Pons (tissue), 1 donor: ENCODE results near the gene KLF7.

Experiments
- DNase-seq: peaks from one replicate; pipeline ENCODE4 v3.0.0-alpha.2; 2016; ENCODE audit warnings: low spot score

Gene KLF7

GRCh38 chr2:207165121-207166038 lies at the start of gene KLF7:
Gene KLF7 (minus strand): TSS chr2:207165948. CDS start chr2:207165568, 380 bp downstream.
- peak; percentile 51 for DNase-seq

DNA sequence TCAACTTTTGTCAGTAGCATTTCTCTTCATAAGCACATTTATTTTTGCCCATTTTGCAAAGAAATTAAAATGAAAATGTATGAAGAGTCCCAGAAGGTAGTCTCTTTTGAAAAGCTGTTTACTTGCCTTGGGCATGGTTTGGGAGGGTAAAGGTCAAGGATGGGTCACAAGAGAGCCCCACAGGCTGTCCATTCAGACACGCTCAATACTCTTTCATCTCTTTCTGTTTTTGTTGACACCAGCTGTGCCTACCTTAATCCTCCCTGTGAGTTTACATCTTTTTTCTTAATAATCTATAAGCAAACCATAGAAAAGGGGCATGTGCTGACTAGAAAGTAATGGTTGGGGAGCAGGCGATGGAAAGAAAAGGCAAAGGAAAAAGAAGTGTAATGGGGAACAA lies 49.6 kb upstream of the KLF7 start:
- no peak for DNase-seq

GRCh38 chr2:207214446-207214845 lies 48.7 kb upstream of the KLF7 start:
- DNase-seq = no peak

DNA sequence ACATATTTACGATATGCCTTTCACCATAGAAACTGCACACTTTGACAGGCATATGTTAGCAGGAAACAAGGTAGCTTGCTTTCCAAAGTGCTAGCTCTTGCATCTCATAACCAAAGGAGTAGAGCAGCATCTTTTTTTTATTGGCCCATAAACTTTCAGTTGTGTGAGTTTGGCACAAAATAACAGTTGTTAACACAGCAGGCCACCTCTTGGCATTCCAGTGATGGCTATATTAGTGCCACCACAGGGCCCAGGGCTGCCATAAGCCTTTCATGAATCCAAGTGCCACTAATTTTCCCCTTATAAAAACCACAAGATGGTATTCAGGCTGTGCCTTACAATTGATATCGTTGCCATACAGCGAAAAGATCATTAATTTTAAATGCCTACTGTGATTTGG lies 40.3 kb upstream of the KLF7 start:
- DNase-seq = no peak

DNA sequence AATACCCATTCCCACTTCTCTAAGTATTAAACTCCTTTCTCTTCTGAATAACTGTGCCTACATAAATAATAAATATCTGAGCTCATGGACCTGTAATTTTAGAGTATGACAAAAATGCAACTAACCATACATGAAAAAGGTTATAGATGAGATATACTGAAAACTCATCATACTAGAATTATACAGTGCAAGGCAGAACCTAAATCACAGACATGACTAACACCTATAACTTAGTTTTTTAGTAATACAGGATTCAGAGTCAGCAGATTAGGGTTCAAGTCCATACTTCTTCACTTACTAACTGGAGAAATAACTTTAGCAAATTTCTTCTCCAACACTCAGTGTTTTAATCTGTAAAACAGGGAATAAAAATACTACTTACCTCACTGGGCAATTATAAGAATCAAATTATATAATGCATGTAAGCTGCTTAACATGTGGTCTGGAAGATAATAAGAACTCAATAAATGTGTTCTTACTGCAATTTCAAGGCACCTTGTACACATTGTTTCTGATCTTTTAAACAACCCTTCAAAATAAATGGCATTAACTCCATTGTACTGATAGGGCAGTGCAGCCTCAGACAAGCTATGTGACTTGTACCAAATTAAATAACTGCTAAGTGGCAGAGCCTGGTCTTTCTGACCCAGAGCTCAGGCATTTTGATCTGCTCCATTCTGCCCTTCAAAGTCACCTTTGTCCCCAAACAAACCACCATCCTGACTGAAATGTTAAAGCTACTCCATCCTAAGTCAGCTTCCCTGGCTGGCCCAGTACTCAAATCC lies 39.6 kb upstream of the KLF7 start:
- no peak for DNase-seq

DNA sequence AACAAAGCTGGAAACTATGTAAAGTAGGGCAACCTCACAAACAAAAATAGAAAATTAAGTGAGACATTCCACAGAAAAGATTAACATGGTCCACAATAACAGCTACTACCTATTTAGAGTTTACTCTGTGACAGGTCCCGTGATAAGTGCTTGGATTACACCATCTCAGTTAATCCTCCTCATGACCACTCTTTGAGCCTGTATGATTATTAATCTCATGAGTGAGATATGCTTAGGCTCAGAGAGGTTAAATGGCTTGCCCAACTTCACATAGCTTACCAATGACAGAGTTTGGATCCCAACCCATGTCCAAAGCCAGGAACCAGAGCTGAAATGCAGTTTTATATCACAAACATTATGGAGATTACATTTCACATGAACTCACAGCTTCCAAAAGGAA lies 37.3 kb upstream of the KLF7 start:
- DNase-seq = no peak

GRCh38 chr2:207202645-207203044 lies 36.9 kb upstream of the KLF7 start:
- no peak for DNase-seq

GRCh38 chr2:207201416-207201815 lies 35.7 kb upstream of the KLF7 start:
- no peak for DNase-seq

- no peak for DNase-seq
These were observed 34.4 kb upstream of the KLF7 start for GRCh38 chr2:207200136-207200535.

DNA sequence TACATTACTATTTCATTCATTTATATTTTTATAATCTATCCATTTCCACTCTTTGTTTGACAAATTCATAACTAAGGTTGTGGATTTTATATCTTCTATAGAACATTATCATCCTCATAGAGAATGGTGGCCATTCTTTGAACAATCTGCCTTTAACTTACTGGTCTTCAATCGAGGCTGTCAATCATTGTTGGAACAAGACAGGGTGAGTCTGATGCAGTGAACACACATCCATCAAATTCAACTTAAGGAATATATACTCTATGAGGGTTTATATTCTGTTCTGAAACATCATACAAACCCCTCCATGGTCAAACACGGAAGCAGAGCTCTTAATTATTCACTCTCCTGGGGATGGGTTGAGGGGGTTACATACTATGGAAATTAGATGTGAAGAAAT lies 28.3 kb upstream of the KLF7 start:
- no peak for DNase-seq

GRCh38 chr2:207188626-207189419 lies 23.1 kb upstream of the KLF7 start:
- DNase-seq = no peak

GRCh38 chr2:207185372-207185771 lies 19.6 kb upstream of the KLF7 start:
- no peak for DNase-seq

DNA sequence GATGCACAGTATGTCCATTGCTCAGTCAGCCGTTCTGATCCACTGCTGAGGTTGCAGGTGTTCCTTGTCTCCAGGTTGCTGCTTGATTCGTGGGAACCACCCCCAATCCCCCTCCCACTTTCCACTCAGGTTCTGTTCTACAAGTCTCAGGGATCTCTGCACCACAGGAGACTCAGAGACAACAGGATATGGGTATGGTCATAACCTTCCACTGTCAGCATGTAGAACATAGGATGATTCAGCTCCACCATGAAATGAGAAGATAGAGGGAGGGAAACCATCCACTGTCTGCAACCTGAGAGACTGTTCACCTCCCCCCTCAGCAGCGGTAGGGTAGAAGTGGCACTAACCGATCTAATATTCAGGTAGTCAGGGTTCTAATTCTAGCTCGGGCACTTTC lies 19.0 kb upstream of the KLF7 start:
- no peak for DNase-seq

DNA sequence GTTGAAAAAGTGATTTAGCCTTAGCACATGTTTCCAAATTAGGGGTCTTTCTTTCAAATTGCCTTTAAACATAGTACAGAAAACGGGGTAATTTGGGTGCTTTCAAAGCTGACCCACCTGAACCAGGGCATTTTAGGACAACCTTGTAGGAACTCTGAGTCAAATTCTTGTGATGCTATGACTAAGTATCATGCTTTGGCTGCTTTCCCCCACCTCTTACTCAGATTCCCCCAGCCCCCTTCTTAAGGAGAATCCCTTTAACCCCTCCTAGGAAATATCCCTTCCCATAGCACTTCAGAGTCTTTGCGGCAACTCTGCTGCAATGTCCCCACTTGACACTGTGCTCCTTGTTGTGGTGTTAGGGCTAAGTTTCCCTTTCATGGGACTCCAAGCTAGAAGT lies 18.6 kb upstream of the KLF7 start:
- DNase-seq = no peak

DNA sequence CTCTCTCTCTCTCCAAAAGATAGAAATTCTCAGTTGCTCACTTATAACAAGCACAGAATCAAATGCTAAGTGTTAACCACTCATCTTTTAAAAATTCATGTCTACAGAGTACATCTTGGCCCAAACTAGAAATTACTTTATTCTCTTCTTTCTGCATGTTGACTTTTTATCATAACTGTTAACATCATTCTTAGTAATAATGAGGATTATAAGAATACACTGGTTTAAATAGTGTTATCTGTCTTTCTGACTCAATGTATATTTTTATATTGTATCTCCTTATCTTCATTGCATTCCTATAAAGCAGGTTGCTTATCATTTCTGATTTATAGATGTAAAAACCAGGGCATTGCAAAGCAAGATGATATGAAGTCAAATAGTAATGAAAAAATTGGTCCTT lies 17.8 kb upstream of the KLF7 start:
- DNase-seq = no peak

GRCh38 chr2:207182911-207183310 lies 17.2 kb upstream of the KLF7 start:
- DNase-seq = no peak

GRCh38 chr2:207181526-207182274 lies 16.0 kb upstream of the KLF7 start:
- DNase-seq = no peak

DNA sequence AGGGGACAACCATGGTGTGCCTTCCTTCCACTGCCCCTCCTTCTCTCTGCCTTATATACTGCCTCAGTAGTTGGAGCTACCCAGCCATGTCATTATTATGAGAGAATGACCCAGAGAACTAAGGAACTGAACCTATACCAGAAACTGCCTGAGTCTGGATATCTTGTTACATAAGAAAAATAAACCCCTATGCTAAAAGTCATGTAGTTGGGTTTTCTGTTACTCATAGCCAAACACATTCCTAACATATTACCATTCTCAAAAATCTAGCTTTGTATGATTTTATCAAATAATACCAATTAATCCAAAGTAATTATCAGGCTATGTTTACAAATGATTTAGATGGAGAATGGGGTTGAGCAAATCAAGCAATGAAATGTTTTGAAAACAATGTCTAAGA lies 15.0 kb upstream of the KLF7 start:
- no peak for DNase-seq

- DNase-seq = no peak
These were observed 10.5 kb upstream of the KLF7 start for GRCh38 chr2:207176247-207176646.

- DNase-seq = no peak
These were observed 7.9 kb upstream of the KLF7 start for GRCh38 chr2:207173641-207174040.

DNA sequence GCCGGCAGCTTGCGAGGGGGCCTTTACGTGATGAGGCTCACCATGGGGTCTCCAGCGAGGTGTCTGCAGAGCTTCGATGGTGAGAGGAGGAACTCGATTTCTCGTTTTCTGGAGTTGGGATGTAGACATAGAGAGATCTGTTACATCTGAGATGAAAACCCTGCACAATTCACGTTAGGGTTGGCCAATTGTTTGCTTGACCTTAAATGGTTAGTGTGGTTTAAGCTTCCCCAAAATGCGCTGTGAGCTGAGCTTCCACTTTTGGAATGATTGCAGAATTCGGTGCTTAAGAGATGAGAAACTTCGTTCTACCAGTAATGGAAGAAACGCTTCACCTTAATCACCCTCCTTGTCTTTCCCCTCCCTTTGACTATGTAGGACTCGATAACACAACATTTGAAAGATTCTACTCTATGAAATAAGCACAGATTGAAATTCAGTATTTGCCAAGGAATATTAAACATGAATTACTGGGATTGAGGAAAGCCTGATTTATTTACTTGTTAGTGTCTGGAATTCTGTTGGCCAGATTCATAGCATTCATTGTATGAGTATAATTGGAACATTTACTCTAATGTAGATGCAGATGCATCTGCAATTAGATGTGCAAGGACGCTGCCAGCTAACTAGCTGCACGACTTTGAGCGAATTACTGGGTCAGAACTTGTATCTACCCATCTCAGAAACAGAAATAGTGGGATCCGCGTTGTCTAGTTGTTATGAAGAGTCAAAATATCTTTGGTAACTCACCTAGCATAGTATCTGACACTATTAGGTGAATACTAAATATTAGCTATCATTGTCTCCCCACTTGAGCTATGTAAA lies 1.6 kb upstream of the KLF7 start:
- peak; percentile 85 for DNase-seq
